Cardiac muscle cell (in vitro differentiated cells and primary cell): ENCODE results near the gene LAMB4. TPM values are rescaled to one million over a fixed set of nuclear protein-coding genes. Genes with fewer than 3 reads are reported as not detected.
A peak's percentile ranks its signal among the peaks of the same experiment; 100 is the strongest.

Experiments used
- DNase-seq, 2 donors: peaks; one replicate each; pipeline versions ENCODE4 v3.0.0 to v3.0.0-alpha.2; 2010 to 2017; ENCODE audit warnings: low read depth in 1 of 2, low spot score in 1 of 2
- H3K27ac ChIP-seq: fragments of 200-600 bp; sonication (generic); 2 replicates; pipeline ENCODE4 v1.5.1; 2016
- H3K27me3 ChIP-seq: fragments of 200-600 bp; sonication (generic); 2 replicates; pipeline ENCODE4 v1.6.0; 2016; ENCODE audit warnings: control low read depth
- H3K36me3 ChIP-seq: fragments of 200-600 bp; sonication (generic); 2 replicates; pipeline ENCODE4 v1.5.1; 2016; ENCODE audit warnings: control low read depth
- H3K4me1 ChIP-seq: fragments of 200-600 bp; sonication (generic); 2 replicates; pipeline ENCODE4 v1.8.1; 2017; ENCODE audit warnings: low read depth, mild to moderate bottlenecking, mixed run types
- H3K4me3 ChIP-seq: fragments of 200-600 bp; sonication (generic); 2 replicates; pipeline ENCODE4 v1.5.1; 2016; ENCODE audit warnings: mild to moderate bottlenecking
- H3K9me3 ChIP-seq: fragments of 200-600 bp; sonication (generic); 2 replicates; pipeline ENCODE4 v1.5.1; 2017; ENCODE audit warnings: low read depth, mild to moderate bottlenecking, control low read depth
- polyA plus RNA-seq: library from polyadenylated mRNA; unstranded; fragments of >200 nt; fragmentation: Nextera tagmentation; extraction: Ambion mirVana; gene quantifications from 2 replicates; pipeline ENCODE4 v1.2.1, GENCODE V29; 2016
- total RNA-seq: library from RNA; depleted of rRNA; stranded (reverse); fragments of >200 nt; gene quantifications from 2 replicates; pipeline ENCODE4 v1.2.3, GENCODE V29; 2016
- TF ChIP-seq, protein P1 (sequence below): IDR thresholded peaks from 2 replicates; pipeline ENCODE4 v1.5.1; 2012; ENCODE audit warnings: low read depth, mild to moderate bottlenecking, low read length

The LAMB4 gene
- total and polyA plus RNA-seq, 2 experiments from 2014 or later: not detected

DNA sequence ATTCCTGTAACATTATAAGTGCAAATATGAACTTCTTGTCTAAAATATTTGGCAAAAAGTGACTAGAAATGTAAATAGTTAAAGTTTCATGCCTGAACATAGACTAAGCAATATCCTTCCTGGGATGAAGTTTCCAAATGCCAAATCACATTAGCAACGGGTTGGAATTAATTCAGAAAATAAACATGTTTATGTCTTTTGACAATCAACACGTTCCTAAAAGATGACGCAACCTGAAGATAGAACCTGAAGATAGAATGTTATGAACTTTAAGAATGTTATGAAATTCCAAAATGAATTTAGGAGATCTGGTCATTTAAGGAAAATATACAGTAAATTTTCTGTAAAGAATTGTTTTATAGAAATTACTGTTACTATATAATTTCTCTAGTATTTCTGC is 9.2 kb downstream of the LAMB4 start:
- DNase-seq: peak in 1 of 2 donors; percentile 21
- Histone ChIP-seq H3K27ac (no peak overlapping the region), H3K9me3 (no peaks in the 10 kb centered on the region), H3K27me3 (no peaks in the 10 kb centered on the region), H3K36me3 (no peaks in the 10 kb centered on the region), H3K4me3 (no peak overlapping the region), H3K4me1 (no peaks in the 10 kb centered on the region)
- TF ChIP-seq, protein P1, sequence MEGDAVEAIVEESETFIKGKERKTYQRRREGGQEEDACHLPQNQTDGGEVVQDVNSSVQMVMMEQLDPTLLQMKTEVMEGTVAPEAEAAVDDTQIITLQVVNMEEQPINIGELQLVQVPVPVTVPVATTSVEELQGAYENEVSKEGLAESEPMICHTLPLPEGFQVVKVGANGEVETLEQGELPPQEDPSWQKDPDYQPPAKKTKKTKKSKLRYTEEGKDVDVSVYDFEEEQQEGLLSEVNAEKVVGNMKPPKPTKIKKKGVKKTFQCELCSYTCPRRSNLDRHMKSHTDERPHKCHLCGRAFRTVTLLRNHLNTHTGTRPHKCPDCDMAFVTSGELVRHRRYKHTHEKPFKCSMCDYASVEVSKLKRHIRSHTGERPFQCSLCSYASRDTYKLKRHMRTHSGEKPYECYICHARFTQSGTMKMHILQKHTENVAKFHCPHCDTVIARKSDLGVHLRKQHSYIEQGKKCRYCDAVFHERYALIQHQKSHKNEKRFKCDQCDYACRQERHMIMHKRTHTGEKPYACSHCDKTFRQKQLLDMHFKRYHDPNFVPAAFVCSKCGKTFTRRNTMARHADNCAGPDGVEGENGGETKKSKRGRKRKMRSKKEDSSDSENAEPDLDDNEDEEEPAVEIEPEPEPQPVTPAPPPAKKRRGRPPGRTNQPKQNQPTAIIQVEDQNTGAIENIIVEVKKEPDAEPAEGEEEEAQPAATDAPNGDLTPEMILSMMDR: no peak

DNA sequence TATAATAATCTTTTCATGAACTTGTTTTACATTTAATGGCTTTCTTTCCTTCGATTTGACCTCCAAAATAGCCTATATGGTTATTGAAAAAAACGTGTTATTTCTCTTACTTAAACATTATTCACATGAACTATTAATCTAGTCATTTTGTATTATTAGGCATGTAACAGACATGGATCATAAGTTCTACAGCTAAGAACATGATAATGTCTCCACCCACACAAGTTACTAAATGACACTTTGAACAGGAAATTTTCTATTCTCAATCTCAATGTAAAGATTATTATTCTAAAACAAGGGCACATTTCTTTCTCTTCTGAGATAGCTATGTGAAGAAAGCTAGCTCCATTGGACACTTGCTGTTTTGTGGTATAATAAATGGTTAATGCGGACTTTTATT is 10.0 kb downstream of the LAMB4 start:
- no peak for DNase-seq
- TF ChIP-seq, protein P1: no peak
- no peaks in the 10 kb centered on the region for H3K27me3 ChIP-seq

GRCh38 chr7:108118959-108119358 is 11.2 kb downstream of the LAMB4 start:
- H3K27ac ChIP-seq: no peak overlapping the region
- TF ChIP-seq, protein P1: no peak
- no peaks in the 10 kb centered on the region for H3K27me3 ChIP-seq
- H3K4me3 ChIP-seq: no peak overlapping the region
- DNase-seq: no peak
- no peaks in the 10 kb centered on the region for H3K9me3 ChIP-seq
- no peaks in the 10 kb centered on the region for H3K4me1 ChIP-seq
- H3K36me3 ChIP-seq: no peaks in the 10 kb centered on the region

More for the DNA sequence above, 10.0 kb downstream of the LAMB4 start:
- Histone ChIP-seq H3K4me3 (no peak overlapping the region), H3K9me3 (no peaks in the 10 kb centered on the region), H3K4me1 (no peaks in the 10 kb centered on the region), H3K36me3 (no peaks in the 10 kb centered on the region), H3K27ac (no peak overlapping the region)

DNA sequence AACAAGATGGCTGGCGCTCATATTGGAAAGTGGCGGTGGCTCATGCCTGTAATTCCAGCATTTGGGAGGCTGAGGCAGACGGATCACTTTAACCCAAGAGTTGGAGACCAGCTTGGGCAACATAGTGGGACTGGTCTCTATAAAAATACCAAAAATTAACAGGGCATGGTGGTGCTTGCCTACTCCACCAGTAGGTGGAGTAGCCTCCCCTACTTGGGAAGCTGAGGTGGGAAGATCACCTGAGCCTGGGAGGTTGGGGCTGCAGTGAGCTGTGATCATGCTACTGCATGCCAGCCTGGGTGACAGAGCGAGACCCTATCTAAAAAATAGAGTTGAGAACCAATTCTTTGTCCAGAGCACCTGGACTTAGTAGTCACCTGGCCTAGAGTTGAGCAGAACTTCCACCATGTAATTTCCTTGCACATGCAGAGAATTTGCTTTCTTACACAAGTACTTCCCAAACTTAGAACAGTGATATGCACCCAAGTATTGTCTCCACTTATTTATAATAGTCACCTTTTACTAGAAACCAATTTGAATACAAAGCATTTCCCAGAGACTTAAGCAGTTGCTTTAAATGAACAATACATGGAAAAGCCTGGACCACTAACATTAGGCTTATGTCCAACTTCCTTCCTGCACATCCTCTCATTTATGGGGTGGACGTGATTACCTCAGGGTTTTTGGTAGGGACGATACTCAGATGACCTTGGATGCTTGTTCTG is 15.9 kb downstream of the LAMB4 start:
- Histone ChIP-seq H3K4me1 (no peaks in the 10 kb centered on the region), H3K9me3 (no peaks in the 10 kb centered on the region), H3K4me3 (no peak overlapping the region), H3K36me3 (no peaks in the 10 kb centered on the region), H3K27ac (no peak overlapping the region), H3K27me3 (no peaks in the 10 kb centered on the region)
- peak in 1 of 2 donors; percentile 38 for DNase-seq
- TF ChIP-seq, protein P1: peak; percentile 41

GRCh38 chr7:108112683-108113082 is 17.5 kb downstream of the LAMB4 start:
- TF ChIP-seq, protein P1: no peak
- no peaks in the 10 kb centered on the region for H3K27me3 ChIP-seq
- H3K27ac ChIP-seq: no peak overlapping the region
- H3K36me3 ChIP-seq: no peaks in the 10 kb centered on the region
- no peak overlapping the region for H3K4me3 ChIP-seq
- H3K9me3 ChIP-seq: no peaks in the 10 kb centered on the region
- no peak for DNase-seq
- H3K4me1 ChIP-seq: no peaks in the 10 kb centered on the region
